Brain microvascular endothelial cell (primary cell): Measurements from ENCODE around the gene DAB1.

Experiments used
- DNase-seq: peaks from one replicate; pipeline ENCODE4 v3.0.0-alpha.2; 2020
- H3K27ac ChIP-seq: fragments of 250-450 bp; sonication (Bioruptor Pico); 2 replicates; pipeline ENCODE4 v1.5.1; 2020; ENCODE audit warnings: mild to moderate bottlenecking, moderate library complexity
- H3K27me3 ChIP-seq: fragments of 250-450 bp; sonication (Bioruptor Pico); replicated peaks from 2 replicates; pipeline ENCODE4 v1.5.1; 2020; ENCODE audit warnings: mild to moderate bottlenecking
- H3K36me3 ChIP-seq: fragments of 250-450 bp; sonication (Bioruptor Pico); replicated peaks from 2 replicates; pipeline ENCODE4 v1.5.1; 2020; ENCODE audit warnings: mild to moderate bottlenecking
- H3K4me3 ChIP-seq: 2 replicates; pipeline ENCODE4 v1.5.1; 2011; ENCODE audit warnings: low read depth, mild to moderate bottlenecking, control low read depth, low read length, moderate library complexity
- CTCF ChIP-seq: IDR thresholded peaks from 2 replicates; pipeline ENCODE4 v1.5.1; 2011; ENCODE audit warnings: low read depth, mild to moderate bottlenecking, moderate library complexity, low read length, control low read depth, inconsistent platforms; ENCODE audit errors: missing control alignments
- in situ Hi-C: cut with HindIII; loops from 2 replicates; pipeline ENCODE4 v1.10.0; 2017; ENCODE audit warnings: low sequenced_read_pairs, low pct_ligation_motif_present

DAB1 gene

GRCh38 chr1:57376041-57376440, 47.8 kb downstream of the DAB1 start:
- in situ Hi-C loops: no loop called here
- Histone ChIP-seq H3K4me3 (no peak overlapping the region), H3K36me3 (no peaks in the 10 kb centered on the region), H3K27me3 (no peaks in the 10 kb centered on the region), H3K27ac (no peak overlapping the region)
- TF ChIP-seq CTCF: no peak
- no peak for DNase-seq

- in situ Hi-C loops: no loop called here
- DNase-seq: no peak
- Histone ChIP-seq H3K27ac (no peak overlapping the region), H3K36me3 (no peaks in the 10 kb centered on the region), H3K27me3 (no peaks in the 10 kb centered on the region), H3K4me3 (no peak overlapping the region)
- TF ChIP-seq CTCF: no peak
These were observed 54.0 kb downstream of the DAB1 start for GRCh38 chr1:57369889-57370288.

GRCh38 chr1:57367945-57368344, 55.9 kb downstream of the DAB1 start:
- TF ChIP-seq CTCF: no peak
- Histone ChIP-seq H3K27ac (no peak overlapping the region), H3K4me3 (no peak overlapping the region), H3K27me3 (no peaks in the 10 kb centered on the region), H3K36me3 (no peaks in the 10 kb centered on the region)
- in situ Hi-C loops: no loop called here
- no peak for DNase-seq

GRCh38 chr1:57363643-57364042, 60.2 kb downstream of the DAB1 start:
- no peaks in the 10 kb centered on the region for H3K36me3 ChIP-seq
- DNase-seq: no peak
- no peaks in the 10 kb centered on the region for H3K27me3 ChIP-seq
- H3K4me3 ChIP-seq: no peak overlapping the region
- in situ Hi-C loops: no loop called here
- H3K27ac ChIP-seq: no peak overlapping the region
- no peak for TF ChIP-seq CTCF

- Histone ChIP-seq H3K36me3 (no peaks in the 10 kb centered on the region), H3K27ac (no peak overlapping the region), H3K4me3 (no peak overlapping the region), H3K27me3 (no peaks in the 10 kb centered on the region)
- in situ Hi-C loops: no loop called here
- TF ChIP-seq CTCF: no peak
- DNase-seq: no peak
These were observed 60.7 kb downstream of the DAB1 start for GRCh38 chr1:57363165-57363564.

- Histone ChIP-seq H3K27ac (no peak overlapping the region), H3K4me3 (no peak overlapping the region), H3K36me3 (no peaks in the 10 kb centered on the region), H3K27me3 (no peaks in the 10 kb centered on the region)
- TF ChIP-seq CTCF: no peak
- in situ Hi-C loops: no loop called here
- DNase-seq: no peak
These were observed 61.4 kb downstream of the DAB1 start for GRCh38 chr1:57362480-57362879.
